HepG2 (cell line): Measurements from ENCODE around the gene MPC2. TPM values are rescaled to one million over a fixed set of nuclear protein-coding genes. Genes with fewer than 3 reads are reported as not detected.

Source experiments
- ATF3 ChIP-seq: sonication (generic); formaldehyde crosslinking; IDR thresholded peaks from 2 replicates; pipeline ENCODE4 v1.4.0; 2020; ENCODE audit warnings: missing genetic modification reagents
- DRAP1 ChIP-seq: IDR thresholded peaks from 2 replicates; pipeline ENCODE4 v1.6.1; 2016; ENCODE audit warnings: missing genetic modification reagents, missing compliant biosample characterization
- EED ChIP-seq: sonication (generic); formaldehyde crosslinking; IDR thresholded peaks from 2 replicates; pipeline ENCODE4 v1.5.0; 2020; ENCODE audit warnings: mild to moderate bottlenecking, missing genetic modification reagents
- GATAD2A ChIP-seq: IDR thresholded peaks from 2 replicates; pipeline ENCODE4 v1.6.1; 2016
- HES4 ChIP-seq: sonication (generic); formaldehyde crosslinking; IDR thresholded peaks from 2 replicates; pipeline ENCODE4 v1.9.0; 2021; ENCODE audit warnings: mild to moderate bottlenecking, missing genetic modification reagents, borderline replicate concordance
- IKZF1 ChIP-seq: fragments of 450-650 bp; IDR thresholded peaks from 2 replicates; pipeline ENCODE4 v1.7.1; 2016
- KDM1A ChIP-seq: IDR thresholded peaks from 2 replicates; pipeline ENCODE4 v1.6.1; 2016; ENCODE audit warnings: missing compliant biosample characterization
- MAFK ChIP-seq, 2 experiments: IDR thresholded peaks in 1 of 2; conservative IDR thresholded peaks in 1 of 2; 2 replicates each; pipeline ENCODE4 v1.6.1; 2011; ENCODE audit warnings: improper control_type of control experiment in 2 of 2, low read length in 2 of 2
- NFIC ChIP-seq: IDR thresholded peaks from 2 replicates; pipeline ENCODE4 v1.6.1; 2012; ENCODE audit warnings: mild to moderate bottlenecking, low read length, inconsistent platforms
- SALL1 ChIP-seq: sonication (generic); formaldehyde crosslinking; IDR thresholded peaks from 2 replicates; pipeline ENCODE4 v1.8.0; 2022; ENCODE audit warnings: mild to moderate bottlenecking, missing genetic modification reagents
- SALL2 ChIP-seq: sonication (generic); formaldehyde crosslinking; IDR thresholded peaks from 2 replicates; pipeline ENCODE4 v1.8.1; 2023; ENCODE audit warnings: mild to moderate bottlenecking, missing genetic modification reagents, inconsistent platforms
- SIN3A ChIP-seq: IDR thresholded peaks from 2 replicates; pipeline ENCODE4 v1.6.1; 2011; ENCODE audit warnings: low read depth, mild to moderate bottlenecking, control low read depth, low read length, borderline replicate concordance
- TCF12 ChIP-seq, 2 experiments: fragments of 450-650 bp in 1 of 2; sonication (generic) in 1 of 2; formaldehyde crosslinking in 1 of 2; IDR thresholded peaks; 2 replicates each; pipeline versions ENCODE4 v1.6.1 to v1.8.0; 2017 to 2022; ENCODE audit warnings: antibody characterized with exemption in 1 of 2, mild to moderate bottlenecking in 1 of 2, missing genetic modification reagents in 1 of 2, moderate library complexity in 1 of 2
- ZMAT3 ChIP-seq: sonication (generic); formaldehyde crosslinking; conservative IDR thresholded peaks from 2 replicates; pipeline ENCODE4 v1.7.0; 2021; ENCODE audit warnings: missing genetic modification reagents
- ZNF577 ChIP-seq: sonication (generic); formaldehyde crosslinking; IDR thresholded peaks from 2 replicates; pipeline ENCODE4 v1.4.0; 2020; ENCODE audit warnings: mild to moderate bottlenecking, low read depth, missing genetic modification reagents, borderline replicate concordance
- ZSCAN25 ChIP-seq: sonication (generic); formaldehyde crosslinking; IDR thresholded peaks from 2 replicates; pipeline ENCODE4 v1.8.0; 2022; ENCODE audit warnings: mild to moderate bottlenecking, missing genetic modification reagents
- ZSCAN31 ChIP-seq: sonication (generic); formaldehyde crosslinking; IDR thresholded peaks from 2 replicates; pipeline ENCODE4 v1.5.0; 2020; ENCODE audit warnings: low read depth, mild to moderate bottlenecking, missing genetic modification reagents
- polyA plus RNA-seq, 8 experiments: library from polyadenylated mRNA; depleted of rRNA in 3 of 8; stranded (reverse) in 7 of 8; unstranded in 1 of 8; fragments of >200 nt; fragmentation: Illumina TruSeq in 4 of 8; extraction: Trizol in 4 of 8; gene quantifications; 2 replicates each; pipeline versions ENCODE4 v1.2.1 to v1.2.3, GENCODE V29; 2011 to 2016; ENCODE audit warnings: low read depth in 4 of 8, missing spikeins in 1 of 8, mixed read lengths in 1 of 8; ENCODE audit not compliant: insufficient read depth in 1 of 8
- total RNA-seq, 5 experiments: library from RNA; depleted of rRNA; stranded (reverse); fragments of >200 nt; fragmentation: Illumina TruSeq; extraction: Trizol; gene quantifications; 2 replicates each; pipeline ENCODE4 v1.2.3, GENCODE V29; 2016; ENCODE audit warnings: low read depth in 1 of 5
- TF ChIP-seq, protein P1 (sequence below): sonication (generic); formaldehyde crosslinking; IDR thresholded peaks from 2 replicates; pipeline ENCODE4 v1.5.1; 2020; ENCODE audit warnings: mild to moderate bottlenecking, missing genetic modification reagents, moderate library complexity
- TF ChIP-seq, protein P2 (sequence below): sonication (generic); formaldehyde crosslinking; IDR thresholded peaks from 2 replicates; pipeline ENCODE4 v1.5.1; 2020; ENCODE audit warnings: mild to moderate bottlenecking, missing genetic modification reagents, borderline replicate concordance

MPC2 gene
- total and polyA plus RNA-seq, 2 of the 13 experiments (the other 11 are each of a cell fraction or from before 2014, with no cell fraction given): 38.8 to 136 TPM

DNA sequence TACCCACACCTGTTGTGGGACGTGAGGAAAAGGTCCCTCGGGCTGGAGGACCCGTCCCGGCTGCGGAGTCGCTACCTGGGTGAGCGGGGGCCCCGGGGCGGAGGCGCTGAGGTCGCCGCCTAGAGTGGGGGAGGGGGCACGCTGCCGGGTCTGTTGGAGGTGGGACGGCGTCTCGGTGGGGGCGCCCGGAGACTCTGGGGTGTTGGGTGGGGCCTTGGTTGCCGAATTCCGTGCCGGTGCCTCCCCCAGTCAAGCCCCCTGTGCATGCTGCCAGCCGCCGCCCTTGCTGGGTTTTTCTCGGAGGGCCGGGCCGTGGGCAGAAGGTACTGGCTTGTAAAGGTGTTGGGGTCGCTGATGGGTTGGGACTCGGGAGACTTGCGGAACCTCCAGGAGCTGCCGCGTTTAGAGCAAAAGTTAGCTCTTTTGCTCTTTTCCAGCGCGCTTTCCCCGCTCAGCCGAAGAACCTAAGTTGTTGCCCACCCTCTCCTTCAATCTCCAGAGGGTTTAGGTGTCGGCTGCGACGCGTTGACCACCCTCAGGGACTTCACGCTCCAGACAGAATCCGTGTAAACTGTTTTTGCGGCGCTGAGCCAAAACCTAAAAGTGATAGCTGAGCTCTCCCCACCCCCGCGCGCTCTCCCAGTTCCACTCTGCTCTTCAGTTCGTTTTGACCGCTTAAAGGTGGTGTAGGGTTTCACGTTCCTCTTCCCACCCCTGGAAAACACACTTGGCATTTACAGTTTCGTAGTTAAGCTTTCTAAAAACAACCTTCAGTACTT, at the start of gene MPC2 (continued):
- TF ChIP-seq HES4 (CRISPR knock-in tag) (no peak), SALL1 (CRISPR knock-in tag) (peak; percentile 36; the same call in 1 of the 2 replicates), TCF12 (IDR thresholded peaks at IDR 0.05) (no peak), TCF12 (CRISPR knock-in tag; IDR thresholded peaks at IDR 0.05) (no peak), SIN3A (0 out of 2 replicates have a peak, but pooled peaks have one; percentile 49), ZSCAN25 (CRISPR knock-in tag) (peak; percentile 56; the same call in 1 of the 2 replicates), ZSCAN31 (0 out of 2 replicates have a peak, but pooled peaks have one; percentile 39), ZMAT3 (CRISPR knock-in tag) (no peak), EED (CRISPR knock-in tag) (peak; percentile 65; the same call in 1 of the 2 replicates), IKZF1 (no peak), NFIC (no peak), ATF3 (CRISPR knock-in tag) (no peak), SALL2 (CRISPR knock-in tag) (0 out of 2 replicates have a peak, but pooled peaks have one; percentile 3), MAFK (conservative IDR thresholded peaks at IDR 0.05 in 1 of 2, IDR thresholded peaks at IDR 0.05 in 1 of 2; ENCODE audit: low read length in 2 of 2) (no peak), GATAD2A (peak; percentile 31; the same call in 1 of the 2 replicates), ZNF577 (0 out of 2 replicates have a peak, but pooled peaks have one; percentile 18), DRAP1 (CRISPR knock-in tag) (0 out of 2 replicates have a peak, but pooled peaks have one; percentile 42), KDM1A (CRISPR knock-in tag) (no peak)
- TF ChIP-seq, protein P1, sequence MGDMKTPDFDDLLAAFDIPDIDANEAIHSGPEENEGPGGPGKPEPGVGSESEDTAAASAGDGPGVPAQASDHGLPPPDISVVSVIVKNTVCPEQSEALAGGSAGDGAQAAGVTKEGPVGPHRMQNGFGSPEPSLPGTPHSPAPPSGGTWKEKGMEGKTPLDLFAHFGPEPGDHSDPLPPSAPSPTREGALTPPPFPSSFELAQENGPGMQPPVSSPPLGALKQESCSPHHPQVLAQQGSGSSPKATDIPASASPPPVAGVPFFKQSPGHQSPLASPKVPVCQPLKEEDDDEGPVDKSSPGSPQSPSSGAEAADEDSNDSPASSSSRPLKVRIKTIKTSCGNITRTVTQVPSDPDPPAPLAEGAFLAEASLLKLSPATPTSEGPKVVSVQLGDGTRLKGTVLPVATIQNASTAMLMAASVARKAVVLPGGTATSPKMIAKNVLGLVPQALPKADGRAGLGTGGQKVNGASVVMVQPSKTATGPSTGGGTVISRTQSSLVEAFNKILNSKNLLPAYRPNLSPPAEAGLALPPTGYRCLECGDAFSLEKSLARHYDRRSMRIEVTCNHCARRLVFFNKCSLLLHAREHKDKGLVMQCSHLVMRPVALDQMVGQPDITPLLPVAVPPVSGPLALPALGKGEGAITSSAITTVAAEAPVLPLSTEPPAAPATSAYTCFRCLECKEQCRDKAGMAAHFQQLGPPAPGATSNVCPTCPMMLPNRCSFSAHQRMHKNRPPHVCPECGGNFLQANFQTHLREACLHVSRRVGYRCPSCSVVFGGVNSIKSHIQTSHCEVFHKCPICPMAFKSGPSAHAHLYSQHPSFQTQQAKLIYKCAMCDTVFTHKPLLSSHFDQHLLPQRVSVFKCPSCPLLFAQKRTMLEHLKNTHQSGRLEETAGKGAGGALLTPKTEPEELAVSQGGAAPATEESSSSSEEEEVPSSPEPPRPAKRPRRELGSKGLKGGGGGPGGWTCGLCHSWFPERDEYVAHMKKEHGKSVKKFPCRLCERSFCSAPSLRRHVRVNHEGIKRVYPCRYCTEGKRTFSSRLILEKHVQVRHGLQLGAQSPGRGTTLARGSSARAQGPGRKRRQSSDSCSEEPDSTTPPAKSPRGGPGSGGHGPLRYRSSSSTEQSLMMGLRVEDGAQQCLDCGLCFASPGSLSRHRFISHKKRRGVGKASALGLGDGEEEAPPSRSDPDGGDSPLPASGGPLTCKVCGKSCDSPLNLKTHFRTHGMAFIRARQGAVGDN (CRISPR knock-in tag): peak; percentile 13; the same call in 1 of the 2 replicates
- TF ChIP-seq, protein P2, sequence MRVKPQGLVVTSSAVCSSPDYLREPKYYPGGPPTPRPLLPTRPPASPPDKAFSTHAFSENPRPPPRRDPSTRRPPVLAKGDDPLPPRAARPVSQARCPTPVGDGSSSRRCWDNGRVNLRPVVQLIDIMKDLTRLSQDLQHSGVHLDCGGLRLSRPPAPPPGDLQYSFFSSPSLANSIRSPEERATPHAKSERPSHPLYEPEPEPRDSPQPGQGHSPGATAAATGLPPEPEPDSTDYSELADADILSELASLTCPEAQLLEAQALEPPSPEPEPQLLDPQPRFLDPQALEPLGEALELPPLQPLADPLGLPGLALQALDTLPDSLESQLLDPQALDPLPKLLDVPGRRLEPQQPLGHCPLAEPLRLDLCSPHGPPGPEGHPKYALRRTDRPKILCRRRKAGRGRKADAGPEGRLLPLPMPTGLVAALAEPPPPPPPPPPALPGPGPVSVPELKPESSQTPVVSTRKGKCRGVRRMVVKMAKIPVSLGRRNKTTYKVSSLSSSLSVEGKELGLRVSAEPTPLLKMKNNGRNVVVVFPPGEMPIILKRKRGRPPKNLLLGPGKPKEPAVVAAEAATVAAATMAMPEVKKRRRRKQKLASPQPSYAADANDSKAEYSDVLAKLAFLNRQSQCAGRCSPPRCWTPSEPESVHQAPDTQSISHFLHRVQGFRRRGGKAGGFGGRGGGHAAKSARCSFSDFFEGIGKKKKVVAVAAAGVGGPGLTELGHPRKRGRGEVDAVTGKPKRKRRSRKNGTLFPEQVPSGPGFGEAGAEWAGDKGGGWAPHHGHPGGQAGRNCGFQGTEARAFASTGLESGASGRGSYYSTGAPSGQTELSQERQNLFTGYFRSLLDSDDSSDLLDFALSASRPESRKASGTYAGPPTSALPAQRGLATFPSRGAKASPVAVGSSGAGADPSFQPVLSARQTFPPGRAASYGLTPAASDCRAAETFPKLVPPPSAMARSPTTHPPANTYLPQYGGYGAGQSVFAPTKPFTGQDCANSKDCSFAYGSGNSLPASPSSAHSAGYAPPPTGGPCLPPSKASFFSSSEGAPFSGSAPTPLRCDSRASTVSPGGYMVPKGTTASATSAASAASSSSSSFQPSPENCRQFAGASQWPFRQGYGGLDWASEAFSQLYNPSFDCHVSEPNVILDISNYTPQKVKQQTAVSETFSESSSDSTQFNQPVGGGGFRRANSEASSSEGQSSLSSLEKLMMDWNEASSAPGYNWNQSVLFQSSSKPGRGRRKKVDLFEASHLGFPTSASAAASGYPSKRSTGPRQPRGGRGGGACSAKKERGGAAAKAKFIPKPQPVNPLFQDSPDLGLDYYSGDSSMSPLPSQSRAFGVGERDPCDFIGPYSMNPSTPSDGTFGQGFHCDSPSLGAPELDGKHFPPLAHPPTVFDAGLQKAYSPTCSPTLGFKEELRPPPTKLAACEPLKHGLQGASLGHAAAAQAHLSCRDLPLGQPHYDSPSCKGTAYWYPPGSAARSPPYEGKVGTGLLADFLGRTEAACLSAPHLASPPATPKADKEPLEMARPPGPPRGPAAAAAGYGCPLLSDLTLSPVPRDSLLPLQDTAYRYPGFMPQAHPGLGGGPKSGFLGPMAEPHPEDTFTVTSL: no peak
